ENCODE results near the gene PKM. TPM values are rescaled to one million over a fixed set of nuclear protein-coding genes. Genes with fewer than 3 reads are reported as not detected.

Gene PKM
- total and polyA plus RNA-seq, 2 donors (not counting 3 experiments of a cell fraction or from before 2014, with no cell fraction given): 689 to 968 TPM

DNA sequence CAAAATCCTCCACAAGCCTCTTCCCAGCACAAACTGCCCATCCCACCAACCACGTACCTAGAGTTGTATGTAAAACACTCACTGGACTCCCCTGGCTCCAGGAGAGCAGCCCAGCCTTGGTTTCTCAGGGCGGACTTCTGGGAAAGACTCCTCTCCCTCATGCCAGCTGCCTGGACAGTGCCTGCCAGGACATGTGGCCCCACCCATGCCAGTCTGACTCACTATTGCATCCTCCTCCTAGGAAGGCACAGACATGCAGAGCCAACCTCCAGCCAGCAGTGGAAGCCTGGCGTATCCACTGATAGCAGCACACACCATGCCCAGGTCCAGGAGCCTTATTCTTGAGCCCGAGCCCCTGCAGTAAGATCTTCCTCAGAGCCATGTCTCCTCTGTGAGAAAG, 8.6 kb downstream of the PKM start:
- H3K4me2 ChIP-seq (ENCODE audit: insufficient read depth, low read length): no peak overlapping the region
- no peaks in the 10 kb centered on the region for H3K9me3 ChIP-seq (replicated peaks; ENCODE audit: control insufficient read depth, insufficient read depth, low read length)
- peak; percentile 26 for DNase-seq (ENCODE audit: low read depth, low spot score)
- H3K27ac ChIP-seq (ENCODE audit: insufficient read depth, low read depth, low read length): no peak overlapping the region
- peaks cover 36% of the 10 kb centered on the region for H3K4me1 ChIP-seq (ENCODE audit: control insufficient read depth, extremely low read depth, insufficient read depth, low read length)
- peaks cover 2% of the 10 kb centered on the region for H4K20me1 ChIP-seq (replicated peaks; ENCODE audit: control insufficient read depth, extremely low read depth, insufficient read depth, low read length)
- ChIA-PET CTCF (interaction anchor here (1.5 kb wide), 1 partner anchor 9 kb away, joined by 4 read pairs; no protein-coding TSS in a partner anchor), POLR2A (interaction anchor here (0.6 to 1.8 kb wide), 3 partner anchors 9 to 52 kb away, joined by 4 to 5 read pairs (median 4); partner anchors contain the start of gene PKM)
- H3K9ac ChIP-seq (replicated peaks; ENCODE audit: extremely low read depth, insufficient read depth, low read length): no peak overlapping the region
- BruUV-seq (replicated peaks): no TSS peak
- dilution Hi-C loops (cut with MboI; ENCODE audit: extremely low pct_ligation_motif_present, low sequenced_read_pairs) (no loop called here), intact Hi-C loops (cut with micrococcal nuclease) (no loop called here)
- peaks cover 88% of the 10 kb centered on the region for H3K79me2 ChIP-seq (ENCODE audit: control insufficient read depth, insufficient read depth, low read length)
- TF ChIP-seq FOS (IDR thresholded peaks at IDR 0.05; ENCODE audit: borderline replicate concordance, insufficient read depth, low read length) (no peak), MYC (IDR thresholded peaks at IDR 0.05; ENCODE audit: low read depth, low read length) (no peak), POLR2AphosphoS5 (IDR thresholded peaks at IDR 0.05; ENCODE audit: insufficient read depth, low read depth, low read length) (no peak), EZH2 (IDR thresholded peaks at IDR 0.05; ENCODE audit: borderline replicate concordance, low read depth, low read length, severe bottlenecking) (no peak), JUN (IDR thresholded peaks at IDR 0.05; ENCODE audit: borderline replicate concordance, insufficient read depth, insufficient read length, low read depth) (no peak), CTCF (IDR thresholded peaks at IDR 0.05; ENCODE audit: extremely low read depth in 1 of 2, insufficient read depth in 1 of 2, low read depth in 1 of 2, low read length in 2 of 2) (no peak), POLR2A (IDR thresholded peaks at IDR 0.05; ENCODE audit: low read depth, low read length) (no peak), MAX (IDR thresholded peaks at IDR 0.05; ENCODE audit: insufficient read depth, insufficient read length) (no peak), GATA2 (IDR thresholded peaks at IDR 0.05; ENCODE audit: insufficient read depth, insufficient read length, low read depth, low read length) (no peak)
- FAIRE-seq: no peak
- no peaks in the 10 kb centered on the region for H3K9me1 ChIP-seq (replicated peaks; ENCODE audit: control insufficient read depth, extremely low read depth, insufficient read depth, low read length)
- H3K27me3 ChIP-seq (ENCODE audit: control insufficient read depth in 2 of 2, insufficient read depth in 2 of 2, low read length in 2 of 2): no peaks in the 10 kb centered on the region
- H2AFZ ChIP-seq (ENCODE audit: low read depth, low read length): no peak overlapping the region
- peaks cover 14 to 24% of the 10 kb centered on the region in 2 experiments for H3K36me3 ChIP-seq (ENCODE audit: control insufficient read depth in 2 of 2, extremely low read depth in 1 of 2, insufficient read depth in 2 of 2, low read length in 2 of 2)
- H3K4me3 ChIP-seq (replicated peaks in 1 of 3; ENCODE audit: insufficient read depth in 1 of 3, low read depth in 1 of 3, low read length in 3 of 3): no peak overlapping the region
